ENCODE results near the gene TNS3.

DNA sequence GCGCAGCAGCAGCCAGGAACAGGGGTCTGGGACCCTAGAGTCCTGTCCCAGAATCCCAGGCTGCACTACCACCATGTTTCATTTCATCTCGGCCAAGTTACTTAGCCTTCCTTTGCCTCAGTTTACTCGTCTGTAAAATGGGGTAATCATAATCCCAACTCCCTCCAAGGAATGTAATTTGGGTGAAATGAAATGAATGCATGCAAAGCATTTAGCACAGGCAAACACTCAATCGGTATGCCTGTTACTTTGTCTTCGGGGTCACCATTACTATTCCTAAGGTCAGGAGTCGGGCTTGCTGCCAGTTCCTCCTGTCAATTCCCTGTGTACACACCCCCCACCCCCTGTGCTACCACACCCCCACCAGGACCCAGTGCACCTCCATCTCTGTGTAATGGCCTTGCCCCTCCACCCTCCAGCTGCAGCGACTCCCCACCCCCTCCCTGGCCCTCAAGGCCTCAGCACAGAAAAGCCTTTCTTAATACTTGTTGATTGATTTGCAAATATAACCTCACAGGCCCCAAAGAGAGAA, 1.7 kb downstream of the TNS3 start:
- TF ChIP-seq, protein P1, sequence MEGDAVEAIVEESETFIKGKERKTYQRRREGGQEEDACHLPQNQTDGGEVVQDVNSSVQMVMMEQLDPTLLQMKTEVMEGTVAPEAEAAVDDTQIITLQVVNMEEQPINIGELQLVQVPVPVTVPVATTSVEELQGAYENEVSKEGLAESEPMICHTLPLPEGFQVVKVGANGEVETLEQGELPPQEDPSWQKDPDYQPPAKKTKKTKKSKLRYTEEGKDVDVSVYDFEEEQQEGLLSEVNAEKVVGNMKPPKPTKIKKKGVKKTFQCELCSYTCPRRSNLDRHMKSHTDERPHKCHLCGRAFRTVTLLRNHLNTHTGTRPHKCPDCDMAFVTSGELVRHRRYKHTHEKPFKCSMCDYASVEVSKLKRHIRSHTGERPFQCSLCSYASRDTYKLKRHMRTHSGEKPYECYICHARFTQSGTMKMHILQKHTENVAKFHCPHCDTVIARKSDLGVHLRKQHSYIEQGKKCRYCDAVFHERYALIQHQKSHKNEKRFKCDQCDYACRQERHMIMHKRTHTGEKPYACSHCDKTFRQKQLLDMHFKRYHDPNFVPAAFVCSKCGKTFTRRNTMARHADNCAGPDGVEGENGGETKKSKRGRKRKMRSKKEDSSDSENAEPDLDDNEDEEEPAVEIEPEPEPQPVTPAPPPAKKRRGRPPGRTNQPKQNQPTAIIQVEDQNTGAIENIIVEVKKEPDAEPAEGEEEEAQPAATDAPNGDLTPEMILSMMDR (conservative IDR thresholded peaks at IDR 0.05 in 1 of 2, IDR thresholded peaks at IDR 0.05 in 1 of 2; ENCODE audit: extremely low read depth in 1 of 2, insufficient read depth in 1 of 2, low read depth in 1 of 2, low read length in 2 of 2) = no peak
- no peak for TF ChIP-seq EZH2 (IDR thresholded peaks at IDR 0.05; ENCODE audit: borderline replicate concordance, low read length)
